Measurements from ENCODE around the gene MORC1. TPM values are rescaled to one million over a fixed set of nuclear protein-coding genes. Genes with fewer than 3 reads are reported as not detected.

Gene MORC1
- polyA plus RNA-seq, 1 donor (not counting 4 experiments of a cell fraction or from before 2014, with no cell fraction given) = not detected

- H3K4me2 ChIP-seq (ENCODE audit: control insufficient read depth, extremely low read depth, insufficient read depth, low read depth, low read length) = no peak overlapping the region
- H3K36me3 ChIP-seq (ENCODE audit: control insufficient read depth in 2 of 2, extremely low read depth in 1 of 2, insufficient read depth in 2 of 2, low read length in 2 of 2) = no peaks in the 10 kb centered on the region
- H3K9me1 ChIP-seq (ENCODE audit: control insufficient read depth, extremely low read depth, insufficient read depth, low read length) = no peaks in the 10 kb centered on the region
- no peak for FAIRE-seq
- no peaks in the 10 kb centered on the region for H3K9me3 ChIP-seq (ENCODE audit: control insufficient read depth, low read depth, low read length)
- no peak overlapping the region for H3K27ac ChIP-seq (ENCODE audit: control insufficient read depth, insufficient read depth, low read length)
- DNase-seq (ENCODE audit: low read depth, low spot score) = no peak
- no peaks in the 10 kb centered on the region for H3K27me3 ChIP-seq (ENCODE audit: control insufficient read depth, extremely low read depth, insufficient read depth, low read length)
- no peaks in the 10 kb centered on the region for H4K20me1 ChIP-seq (ENCODE audit: control insufficient read depth, extremely low read depth, insufficient read depth, low read length)
- TF ChIP-seq EZH2 (IDR thresholded peaks at IDR 0.05; ENCODE audit: low read length) (no peak), CTCF (optimal IDR thresholded peaks at IDR 0.05 in 1 of 3, IDR thresholded peaks at IDR 0.05 in 1 of 3, conservative IDR thresholded peaks at IDR 0.05 in 1 of 3; ENCODE audit: extremely low read depth in 1 of 3, insufficient read depth in 2 of 3, low read length in 3 of 3) (no peak)
- no peak overlapping the region for H3K9ac ChIP-seq (ENCODE audit: control insufficient read depth, extremely low read depth, insufficient read depth, low read length)
- dilution Hi-C loops (cut with MboI; ENCODE audit: extremely low pct_ligation_motif_present, low sequenced_read_pairs) = no loop called here
- no peaks in the 10 kb centered on the region for H3K79me2 ChIP-seq (ENCODE audit: control insufficient read depth, insufficient read depth, low read length)
- no peak overlapping the region for H2AFZ ChIP-seq (ENCODE audit: control insufficient read depth, low read length)
- H3K4me3 ChIP-seq (ENCODE audit: control insufficient read depth in 2 of 3, extremely low read depth in 1 of 3, insufficient read depth in 2 of 3, low read depth in 1 of 3, low read length in 3 of 3) = no peak overlapping the region
- no peaks in the 10 kb centered on the region for H3K4me1 ChIP-seq (ENCODE audit: control insufficient read depth, extremely low read depth, insufficient read depth, low read length)
These were observed 650 bp upstream of the MORC1 start for GRCh38 chr3:109118584-109118983.

DNA sequence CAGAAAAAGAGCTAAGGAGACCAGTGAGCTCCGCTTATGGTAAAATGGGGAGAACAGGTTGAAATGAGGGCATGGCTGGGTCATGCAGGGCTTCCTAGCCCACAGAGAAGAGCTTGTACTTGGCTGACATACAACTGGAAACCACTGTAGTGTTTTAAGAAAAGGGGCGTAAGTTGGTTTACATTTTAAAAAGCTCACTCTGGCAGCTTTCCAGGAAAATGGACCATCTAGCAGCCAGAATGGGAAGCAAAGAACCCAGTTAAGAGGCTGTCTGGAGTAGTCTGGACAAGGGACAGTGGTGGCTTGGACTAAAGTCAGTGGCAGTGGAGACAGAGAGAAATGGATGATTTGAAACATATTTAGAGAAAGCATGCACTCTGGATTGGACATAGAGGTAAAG, 1.9 kb downstream of the MORC1 start:
- TF ChIP-seq CTCF (optimal IDR thresholded peaks at IDR 0.05 in 1 of 3, IDR thresholded peaks at IDR 0.05 in 1 of 3, conservative IDR thresholded peaks at IDR 0.05 in 1 of 3; ENCODE audit: extremely low read depth in 1 of 3, insufficient read depth in 2 of 3, low read length in 3 of 3) = no peak
- no peak for TF ChIP-seq EZH2 (IDR thresholded peaks at IDR 0.05; ENCODE audit: low read length)
- Histone ChIP-seq H3K4me2 (ENCODE audit: control insufficient read depth, extremely low read depth, insufficient read depth, low read depth, low read length) (no peak overlapping the region), H3K4me3 (ENCODE audit: control insufficient read depth in 2 of 3, extremely low read depth in 1 of 3, insufficient read depth in 2 of 3, low read depth in 1 of 3, low read length in 3 of 3) (no peak overlapping the region), H3K9me3 (ENCODE audit: control insufficient read depth, low read depth, low read length) (no peaks in the 10 kb centered on the region), H3K79me2 (ENCODE audit: control insufficient read depth, insufficient read depth, low read length) (no peaks in the 10 kb centered on the region), H3K27ac (ENCODE audit: control insufficient read depth, insufficient read depth, low read length) (no peak overlapping the region), H3K9ac (ENCODE audit: control insufficient read depth, extremely low read depth, insufficient read depth, low read length) (no peak overlapping the region), H3K27me3 (ENCODE audit: control insufficient read depth, extremely low read depth, insufficient read depth, low read length) (no peaks in the 10 kb centered on the region), H3K9me1 (ENCODE audit: control insufficient read depth, extremely low read depth, insufficient read depth, low read length) (no peaks in the 10 kb centered on the region), H2AFZ (ENCODE audit: control insufficient read depth, low read length) (no peak overlapping the region), H3K36me3 (ENCODE audit: control insufficient read depth in 2 of 2, extremely low read depth in 1 of 2, insufficient read depth in 2 of 2, low read length in 2 of 2) (no peaks in the 10 kb centered on the region), H3K4me1 (ENCODE audit: control insufficient read depth, extremely low read depth, insufficient read depth, low read length) (no peaks in the 10 kb centered on the region), H4K20me1 (ENCODE audit: control insufficient read depth, extremely low read depth, insufficient read depth, low read length) (no peaks in the 10 kb centered on the region)
- dilution Hi-C loops (cut with MboI; ENCODE audit: extremely low pct_ligation_motif_present, low sequenced_read_pairs) = no loop called here
- FAIRE-seq (no peak), DNase-seq (ENCODE audit: low read depth, low spot score) (no peak)
